Inflammatory macrophage treated with lipopolysaccharide for 1 hour (primary cell): ENCODE results near the gene PAQR6.

Experiments
- DNase-seq, 2 donors: peaks; one replicate each; pipeline ENCODE4 v3.0.0-alpha.2; 2020 to 2022

Gene PAQR6

DNA sequence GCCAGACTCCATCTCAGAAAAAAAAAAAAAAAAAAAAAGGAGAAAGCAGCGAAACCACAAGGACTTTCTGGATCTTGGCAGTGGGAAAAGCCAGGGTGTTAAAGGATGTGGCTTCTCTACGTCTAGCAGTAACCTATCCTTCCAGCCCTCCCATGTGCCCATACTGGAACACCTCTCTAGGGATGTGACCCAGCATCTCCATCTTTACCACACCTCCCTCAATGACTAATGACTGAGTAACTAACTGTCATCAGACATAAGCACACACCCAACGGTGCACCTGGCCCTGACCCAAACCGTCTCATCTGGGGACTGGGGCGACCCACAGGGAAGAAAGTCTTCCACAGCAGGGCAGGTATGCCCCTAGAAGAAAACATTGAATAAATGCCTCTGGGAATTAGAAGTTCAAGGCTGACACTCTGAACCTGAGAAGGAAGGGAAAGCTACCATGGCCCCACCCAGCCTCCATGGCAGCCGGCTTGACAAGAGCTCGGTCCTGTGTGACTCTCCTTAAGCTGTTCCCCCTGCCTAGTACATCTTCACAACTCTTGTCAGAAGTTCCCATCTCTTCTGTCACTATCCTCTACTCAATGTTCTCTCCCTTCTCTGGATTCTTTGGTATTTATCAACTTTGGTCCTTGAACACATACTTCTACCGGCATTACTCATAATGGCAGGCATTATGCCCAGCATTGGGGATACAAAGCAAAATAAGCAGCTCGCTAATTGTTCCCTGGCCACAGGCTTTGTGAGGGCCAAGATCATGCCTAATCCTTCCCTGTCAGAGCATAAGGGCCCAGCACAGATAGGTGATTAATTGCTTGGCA, 14.8 kb upstream of the PAQR6 start:
- DNase-seq, result no peak

DNA sequence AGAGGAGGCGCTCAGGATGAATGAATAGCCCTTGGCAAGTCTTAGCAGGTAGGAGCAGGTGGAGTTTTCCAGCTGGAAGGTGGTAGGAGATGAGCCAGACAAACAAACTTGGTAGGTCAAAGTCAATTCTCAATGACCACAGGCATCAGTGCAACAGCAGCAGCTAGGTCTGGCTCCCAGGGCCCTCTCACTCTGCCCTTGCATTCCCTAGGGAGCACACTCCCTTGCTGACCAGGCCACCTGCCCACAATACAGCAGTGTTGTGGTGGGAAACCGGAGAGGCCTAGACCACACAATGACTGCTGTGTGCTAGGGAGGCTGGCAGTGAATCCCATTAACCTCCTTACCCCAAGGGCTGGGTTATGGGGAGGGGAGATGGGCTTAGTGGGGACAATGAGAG, 13.0 kb upstream of the PAQR6 start:
- DNase-seq, result no peak

DNA sequence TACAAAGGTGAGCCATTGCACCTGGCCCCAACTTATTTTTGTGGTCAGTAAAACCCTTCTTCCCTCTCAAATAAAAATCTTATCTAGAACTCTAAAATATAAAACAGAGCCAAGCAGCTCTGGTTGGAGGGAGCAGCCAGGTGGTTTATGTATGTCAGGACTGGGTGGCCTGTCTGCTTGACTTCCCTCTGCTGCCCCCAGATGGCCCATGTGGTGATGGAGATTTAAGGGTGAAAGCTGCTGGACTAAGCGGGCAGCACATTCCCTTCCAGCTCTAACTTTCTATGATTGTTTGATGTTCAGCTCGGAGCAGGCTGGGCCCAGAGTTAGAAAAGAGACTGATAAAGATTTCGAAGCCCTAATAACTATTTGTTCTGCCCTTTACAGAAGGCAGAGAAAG, 11.9 kb upstream of the PAQR6 start:
- DNase-seq, result no peak

DNA sequence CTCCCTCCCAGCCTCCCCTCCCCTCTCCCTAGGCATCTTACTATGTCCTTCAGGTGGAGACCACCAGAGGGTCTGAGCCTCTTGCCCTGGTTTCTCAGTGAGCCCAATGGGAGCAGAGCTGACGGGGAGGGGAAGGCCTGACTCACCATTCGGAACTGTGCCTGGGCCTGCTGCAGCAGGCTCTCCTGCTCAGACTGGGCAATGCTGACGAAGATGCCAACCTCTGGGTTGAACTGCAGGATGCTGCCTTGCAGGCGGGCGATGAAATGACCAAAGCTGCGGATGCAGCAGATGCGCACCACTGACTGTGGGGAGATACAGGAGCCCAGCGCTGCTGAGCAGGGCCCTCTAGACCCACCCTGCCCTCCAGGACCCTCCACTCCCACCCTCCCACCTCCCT, 11.0 kb upstream of the PAQR6 start:
- no peak for DNase-seq

DNA sequence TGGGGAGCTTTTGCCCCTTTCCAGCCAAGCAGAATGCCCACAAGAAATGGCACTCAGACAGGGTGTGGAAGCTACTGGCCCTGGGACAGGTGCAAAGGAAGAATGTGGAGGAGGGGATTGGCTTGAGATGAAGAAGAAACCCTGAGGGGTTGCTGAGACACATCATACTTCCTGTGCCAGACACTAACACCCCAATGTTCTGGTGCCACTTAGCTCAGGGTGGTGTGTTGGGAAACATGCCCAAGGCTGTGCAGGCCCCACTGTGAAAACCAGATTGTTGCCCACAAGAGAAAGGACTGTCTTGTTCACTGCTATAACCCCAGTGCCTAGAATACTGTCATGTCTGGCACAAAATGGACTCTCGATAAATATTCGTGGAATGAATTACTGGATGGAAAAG, 9.9 kb upstream of the PAQR6 start:
- DNase-seq, result no peak

DNA sequence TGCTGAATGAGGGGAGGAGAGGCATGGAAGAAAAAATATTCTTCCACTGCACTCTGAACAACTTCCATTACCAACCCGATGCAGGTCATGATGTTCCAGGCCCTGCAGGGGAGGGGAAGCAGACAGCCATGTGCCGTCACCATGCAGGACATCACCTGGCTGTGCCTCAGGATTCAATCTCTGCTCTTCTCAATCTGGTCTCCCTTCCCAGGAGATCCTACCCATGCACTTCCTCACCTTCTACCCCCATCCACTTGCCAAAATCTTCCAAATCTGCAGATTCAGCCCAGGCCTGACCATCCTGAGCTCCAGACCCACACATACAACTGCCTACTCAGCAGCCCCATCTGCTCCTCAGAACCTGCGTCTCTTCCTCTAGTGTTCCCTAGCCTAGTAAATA, 5.8 kb upstream of the PAQR6 start:
- no peak for DNase-seq

DNA sequence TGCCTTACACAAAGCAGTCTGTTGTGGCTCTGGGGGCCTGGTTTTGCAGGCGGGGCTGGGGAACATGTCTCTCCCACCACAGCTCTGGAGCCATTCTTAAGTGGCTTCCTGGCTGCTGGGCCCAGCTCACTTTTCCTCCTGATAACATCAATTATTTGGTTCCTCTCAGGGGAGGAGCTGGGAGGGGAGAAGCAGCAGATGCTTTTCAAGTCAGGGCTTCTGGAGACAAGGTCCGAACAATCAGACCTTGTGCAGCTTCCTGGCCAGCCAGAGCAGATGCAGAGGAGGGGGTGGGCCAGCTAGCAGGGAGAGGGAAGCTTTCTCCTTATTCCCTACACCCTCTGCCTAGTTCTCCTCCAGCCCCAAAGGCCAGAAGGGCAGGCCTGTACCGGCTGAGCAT, 3.7 kb upstream of the PAQR6 start:
- DNase-seq, result no peak

DNA sequence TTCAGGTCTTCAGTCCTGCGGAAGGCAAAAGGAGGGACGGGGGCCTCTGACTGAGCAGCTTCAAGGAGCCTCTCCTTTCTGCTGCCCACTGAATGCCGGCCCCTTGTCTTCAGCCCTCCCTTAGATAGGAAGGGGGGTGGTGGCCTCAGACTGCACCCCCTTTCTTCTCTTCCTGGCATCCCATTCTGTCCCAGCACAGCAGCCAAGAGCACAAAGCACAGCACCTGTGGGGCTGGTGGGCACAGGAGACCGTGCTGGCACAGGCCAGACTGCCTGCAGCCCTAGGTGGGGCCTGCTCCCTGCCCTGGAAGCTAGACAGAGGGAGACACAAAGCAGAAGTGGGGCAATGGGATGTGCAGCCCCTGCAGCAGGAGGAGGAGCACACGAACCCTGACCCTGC, 1.7 kb upstream of the PAQR6 start:
- DNase-seq, result no peak

DNA sequence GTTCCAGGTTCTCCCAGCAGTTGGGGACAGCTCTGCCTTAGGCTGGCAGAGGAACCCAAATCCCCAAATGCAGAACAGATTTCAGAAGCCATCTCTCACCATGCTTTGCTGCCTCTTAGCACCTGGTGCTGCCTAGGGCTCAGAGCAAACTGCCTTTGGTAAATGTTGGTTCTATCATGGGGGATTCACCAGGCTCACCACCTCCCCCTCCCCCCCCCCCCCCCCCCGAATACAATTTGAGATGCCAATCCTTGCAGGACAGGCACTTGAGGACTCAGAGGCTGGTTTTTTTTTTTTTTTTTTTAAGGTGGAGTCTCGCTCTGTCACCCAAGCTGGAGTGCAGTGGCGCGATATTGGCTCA, 447 bp upstream of the PAQR6 start:
- no peak for DNase-seq

DNA sequence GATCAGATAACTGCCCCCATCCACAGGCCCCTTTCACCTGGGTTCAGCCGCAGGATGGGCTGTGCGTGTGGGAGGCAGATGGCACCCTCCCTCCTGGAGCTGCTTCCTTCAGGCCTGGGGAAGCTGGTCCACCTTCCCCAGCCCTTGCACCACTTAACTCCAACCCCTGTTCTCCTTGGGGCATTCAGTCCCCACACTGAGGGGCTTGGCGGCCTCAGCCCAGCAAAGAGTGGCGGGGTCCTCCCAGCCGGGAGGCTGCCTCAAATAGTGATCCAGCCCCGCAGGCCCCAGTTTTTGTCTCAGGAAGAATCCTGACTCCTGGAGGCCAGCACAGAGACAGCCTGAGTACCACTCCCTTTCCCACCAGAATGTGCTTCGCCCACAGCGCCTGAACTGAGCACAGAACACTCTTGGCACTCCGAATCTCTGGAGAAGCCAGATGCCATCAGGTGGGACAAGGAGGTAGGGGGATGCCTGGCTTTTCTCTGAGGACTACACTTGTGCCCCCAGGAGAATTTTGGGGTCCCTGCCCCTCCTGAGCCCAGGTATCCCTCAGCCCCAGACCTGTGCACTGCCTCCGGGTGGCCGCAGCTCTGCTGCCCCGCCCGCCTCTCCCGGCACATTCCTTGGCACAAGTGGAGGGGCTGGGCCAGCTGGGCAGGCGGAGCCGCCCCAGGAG, 936 bp downstream of the PAQR6 start:
- no peak for DNase-seq

DNA sequence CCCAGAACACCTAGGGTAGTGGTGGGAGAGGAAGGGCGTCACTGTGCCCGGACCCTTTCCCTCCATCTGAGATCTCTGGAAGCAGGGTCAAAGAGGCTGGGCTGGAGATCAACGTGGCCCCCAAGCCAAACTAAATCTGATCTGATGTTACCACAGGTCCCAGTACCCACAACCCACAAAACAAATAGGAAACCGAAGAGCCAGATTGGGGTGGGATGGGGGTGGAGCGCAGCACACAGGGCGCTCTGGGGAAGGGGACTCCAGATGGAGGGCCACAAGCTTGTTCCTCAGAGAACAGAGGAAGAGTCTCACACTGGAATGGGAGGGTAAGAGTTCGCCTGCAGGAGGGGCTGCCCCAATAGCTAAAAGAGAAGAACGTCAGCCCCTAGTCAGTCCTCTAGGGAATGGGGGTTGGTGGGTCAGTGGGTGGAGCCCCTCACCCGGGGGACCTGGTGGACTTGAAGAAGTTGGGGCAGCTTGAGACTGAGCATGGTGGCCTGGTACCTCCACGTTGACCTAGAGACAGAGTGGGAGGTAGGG, 1.5 kb downstream of the PAQR6 start:
- no peak for DNase-seq

DNA sequence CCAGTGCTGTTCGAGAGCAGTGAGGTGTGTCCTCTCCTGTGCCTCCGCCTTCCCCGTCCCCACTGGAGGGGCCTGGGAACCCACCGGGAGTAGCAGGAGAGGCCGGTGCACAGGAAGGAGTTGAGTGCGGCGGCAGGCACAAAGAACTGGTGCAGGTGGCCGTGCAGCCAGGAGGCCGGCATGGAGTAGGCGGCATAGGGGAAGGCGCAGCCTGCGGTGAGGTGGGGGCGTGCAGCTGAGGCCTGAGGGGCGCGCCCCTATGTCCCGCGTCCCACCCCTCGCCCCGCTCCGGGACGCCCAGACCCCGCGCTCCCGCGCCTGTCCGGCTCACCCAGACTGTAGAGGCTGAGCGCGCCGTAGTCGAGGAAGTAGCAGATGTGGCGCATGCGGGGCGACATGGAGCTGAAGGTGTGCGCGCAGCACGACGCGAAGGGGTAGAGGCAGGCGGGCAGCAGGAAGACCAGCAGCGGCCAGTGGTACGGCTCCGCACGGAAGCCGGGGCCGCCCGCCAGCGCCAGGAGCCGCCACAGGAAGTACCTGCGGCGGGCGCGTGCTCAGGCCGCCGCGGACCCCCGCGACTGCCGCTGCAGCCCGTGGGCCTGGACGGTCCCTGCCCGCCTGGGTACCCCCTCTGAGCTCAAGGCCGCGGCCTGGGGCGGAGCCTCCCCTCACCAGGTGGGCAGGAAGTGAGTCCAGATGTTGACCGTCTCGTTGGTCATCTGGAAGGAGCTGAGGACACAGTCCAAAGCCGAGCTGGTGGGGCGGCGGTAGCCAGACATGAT, 2.2 kb downstream of the PAQR6 start:
- no peak for DNase-seq

DNA sequence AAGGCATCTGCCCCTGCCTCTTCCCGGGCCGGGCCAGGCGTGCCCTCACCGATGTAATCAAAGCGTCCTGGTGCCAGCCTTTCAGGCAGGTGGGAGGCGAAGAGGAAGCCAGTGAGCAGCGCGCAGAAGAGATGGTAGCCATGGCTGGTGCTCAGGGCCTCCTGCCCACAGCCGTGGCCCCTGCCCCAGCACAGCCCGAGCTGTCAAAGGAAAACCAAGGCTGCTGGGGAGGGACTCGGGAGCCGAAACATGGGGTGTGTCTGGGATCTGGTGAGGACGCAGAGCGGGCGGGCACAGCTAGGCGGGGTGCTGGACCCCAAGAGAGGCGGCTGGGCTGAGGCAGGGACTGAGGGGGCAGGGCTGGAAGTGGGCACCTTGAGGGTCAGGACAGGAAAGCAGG, 3.1 kb downstream of the PAQR6 start:
- DNase-seq, result no peak

DNA sequence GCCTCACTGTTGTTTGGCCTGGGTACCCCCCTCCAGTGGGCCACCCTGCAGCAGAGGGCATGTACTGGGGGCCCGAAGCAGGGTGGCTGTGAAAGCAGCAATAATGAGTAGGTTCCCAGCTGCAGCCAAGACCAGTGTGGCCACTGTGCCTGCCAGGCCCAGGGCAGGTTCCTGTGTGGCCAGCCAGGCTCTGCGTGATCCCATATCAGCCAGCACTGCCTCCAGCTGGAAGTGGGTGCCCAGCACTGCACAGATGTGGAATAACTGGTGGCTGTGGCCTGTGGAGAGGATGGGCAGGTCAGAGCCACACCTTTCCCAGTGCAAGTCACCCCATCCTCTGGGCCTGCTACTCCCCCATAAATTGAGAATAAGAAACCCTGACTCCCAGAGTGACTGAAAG, 3.7 kb downstream of the PAQR6 start:
- DNase-seq, result no peak

DNA sequence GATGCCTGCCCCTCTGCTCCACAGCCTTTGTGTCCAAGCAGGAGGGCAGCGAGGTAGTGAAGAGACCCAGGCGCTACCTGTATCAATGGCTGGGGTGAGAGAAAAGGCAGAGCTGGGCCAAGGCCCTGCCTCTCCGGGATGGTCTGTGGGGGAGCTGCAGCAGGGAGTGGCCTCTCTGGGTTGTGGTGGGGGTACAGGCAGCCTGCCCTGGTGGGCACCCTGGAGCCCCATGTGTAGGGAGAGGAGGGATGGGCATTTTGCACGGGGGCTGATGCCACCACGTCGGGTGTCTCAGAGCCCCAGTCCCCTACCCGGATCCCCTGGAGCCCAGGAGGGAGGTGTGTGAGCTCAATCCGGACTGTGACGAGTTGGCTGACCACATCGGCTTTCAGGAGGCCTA, 5.1 kb downstream of the PAQR6 start:
- no peak for DNase-seq

DNA sequence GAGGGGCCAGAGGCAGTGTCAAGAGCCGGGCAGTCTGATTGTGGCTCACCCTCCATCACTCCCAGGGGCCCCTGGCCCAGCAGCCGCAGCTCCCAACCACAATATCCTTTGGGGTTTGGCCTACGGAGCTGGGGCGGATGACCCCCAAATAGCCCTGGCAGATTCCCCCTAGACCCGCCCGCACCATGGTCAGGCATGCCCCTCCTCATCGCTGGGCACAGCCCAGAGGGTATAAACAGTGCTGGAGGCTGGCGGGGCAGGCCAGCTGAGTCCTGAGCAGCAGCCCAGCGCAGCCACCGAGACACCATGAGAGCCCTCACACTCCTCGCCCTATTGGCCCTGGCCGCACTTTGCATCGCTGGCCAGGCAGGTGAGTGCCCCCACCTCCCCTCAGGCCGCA, 5.9 kb downstream of the PAQR6 start, which contains the start of gene BGLAP:
Gene BGLAP, plus strand, starts transcription at position 259 of the 400 bp plus-strand sequence. Its CDS starts 48 bp downstream, at position 307.
- DNase-seq, result no peak

DNA sequence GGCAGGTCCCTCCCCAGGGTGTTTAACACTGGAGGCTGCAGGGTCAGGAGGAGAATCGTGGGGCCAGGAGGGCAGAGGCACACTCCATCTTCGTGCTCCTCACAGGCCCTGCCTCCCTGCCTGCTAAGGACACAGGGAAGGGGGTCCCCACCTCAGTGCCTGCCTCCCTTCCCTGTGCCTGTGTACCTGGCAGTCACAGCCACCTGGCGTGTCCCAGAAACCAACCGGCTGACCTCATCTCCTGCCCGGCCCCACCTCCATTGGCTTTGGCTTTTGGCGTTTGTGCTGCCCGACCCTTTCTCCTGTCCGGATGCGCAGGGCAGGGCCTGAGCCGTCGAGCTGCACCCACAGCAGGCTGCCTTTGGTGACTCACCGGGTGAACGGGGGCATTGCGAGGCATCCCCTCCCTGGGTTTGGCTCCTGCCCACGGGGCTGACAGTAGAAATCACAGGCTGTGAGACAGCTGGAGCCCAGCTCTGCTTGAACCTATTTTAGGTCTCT, 6.5 kb downstream of the PAQR6 start:
- peak in 1 of 2 donors; percentile 18 for DNase-seq

DNA sequence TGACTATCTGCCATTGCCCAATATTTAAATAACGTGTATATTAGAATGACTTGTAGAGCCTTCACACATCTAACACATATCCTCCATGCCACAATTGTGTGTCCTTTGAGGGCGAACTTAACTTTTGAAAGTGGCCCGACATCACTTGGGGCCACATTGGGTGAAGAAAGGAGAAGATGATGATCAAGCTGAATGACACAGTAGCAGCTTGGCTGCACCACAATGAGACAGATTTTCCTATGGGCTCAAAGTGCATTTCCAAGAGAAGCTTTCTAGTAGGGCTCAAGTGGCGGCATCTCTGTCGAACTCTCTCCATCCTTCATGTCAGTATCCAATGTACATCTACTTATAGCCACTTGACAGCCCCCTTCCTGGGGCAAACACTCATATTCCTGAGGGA, 9.6 kb downstream of the PAQR6 start:
- DNase-seq, result no peak

DNA sequence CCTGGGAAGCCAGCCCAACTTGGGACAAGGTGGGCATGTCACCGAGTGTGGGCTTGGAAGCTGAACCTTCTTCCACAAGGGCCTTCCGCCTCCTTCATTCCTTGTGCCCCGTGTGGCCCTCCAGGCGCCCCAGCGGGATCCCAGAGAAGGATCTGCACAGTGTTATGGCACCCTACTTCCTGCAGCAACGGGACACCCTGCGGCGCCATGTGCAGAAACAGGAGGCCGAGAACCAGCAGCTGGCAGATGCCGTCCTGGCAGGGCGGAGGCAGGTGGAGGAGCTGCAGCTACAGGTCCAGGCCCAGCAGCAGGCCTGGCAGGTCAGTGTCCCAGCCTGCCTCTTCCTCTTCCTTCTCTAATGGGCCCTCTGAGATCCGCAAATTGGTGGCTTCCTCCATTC, 11.7 kb downstream of the PAQR6 start:
- DNase-seq, result no peak

DNA sequence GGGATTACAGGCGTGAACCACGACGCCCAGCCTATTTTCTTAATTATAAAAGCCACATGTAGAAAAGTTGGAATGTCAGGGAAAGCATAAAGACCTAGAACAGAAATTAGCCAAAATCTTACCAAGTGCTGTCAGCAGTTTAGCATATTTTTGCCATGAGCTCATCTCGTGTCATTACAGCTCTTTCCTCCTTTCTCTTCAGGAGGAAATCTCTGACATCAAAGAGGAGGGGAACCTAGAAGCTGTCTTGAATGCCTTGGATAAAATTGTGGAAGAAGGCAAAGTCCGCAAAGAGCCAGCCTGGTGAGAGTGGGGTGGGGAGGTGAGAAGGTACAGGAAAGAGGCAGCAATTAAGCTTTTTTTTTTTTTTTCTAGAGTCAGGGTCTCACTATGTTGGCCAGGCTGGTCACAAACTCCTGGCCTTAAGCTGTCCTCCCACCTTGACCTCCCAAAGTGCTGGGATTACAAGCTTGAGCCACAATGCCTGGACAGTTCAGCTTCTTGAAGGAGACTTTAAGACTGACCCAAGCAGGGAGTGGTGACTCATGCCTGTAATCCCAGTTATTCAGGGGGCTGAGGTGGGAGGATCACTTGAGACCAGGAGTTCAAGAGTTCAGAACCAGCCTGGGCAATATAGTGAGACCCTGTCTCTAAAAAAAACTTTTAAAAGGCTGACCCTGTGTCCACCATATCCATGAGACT, 14.3 kb downstream of the PAQR6 start:
- no peak for DNase-seq

DNA sequence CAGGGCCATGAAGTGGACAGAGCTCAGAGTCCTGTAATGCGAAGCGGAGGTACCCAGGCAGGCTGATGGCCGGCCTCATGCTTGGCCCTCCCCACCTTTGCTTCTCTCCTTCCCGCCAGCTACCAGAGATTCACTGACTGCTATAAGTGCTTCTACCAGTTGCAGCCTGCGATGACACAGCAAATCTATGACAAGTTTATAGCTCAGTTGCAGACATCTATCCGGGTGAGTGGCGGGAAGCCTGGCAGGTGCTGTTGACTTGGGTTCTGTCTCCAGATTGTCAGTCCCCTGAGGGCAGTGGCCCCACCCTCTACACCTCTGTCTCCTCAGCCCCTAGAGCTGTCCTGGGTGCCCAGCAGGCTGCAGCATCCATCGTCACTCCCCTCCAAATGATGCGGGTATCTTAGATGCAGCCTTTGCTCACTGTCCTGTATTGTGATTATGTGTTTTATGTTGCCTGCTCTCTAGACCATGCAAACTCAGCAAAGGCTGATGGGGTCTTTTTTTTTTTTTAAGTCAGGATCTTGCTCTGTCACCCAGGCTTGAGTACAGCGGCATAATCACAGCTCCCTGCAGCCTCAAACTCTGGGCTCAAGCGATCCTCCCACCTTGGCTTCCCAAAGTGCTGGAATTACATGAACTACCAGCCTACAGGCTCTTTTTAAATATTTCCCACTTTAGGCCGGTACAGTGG, 15.5 kb downstream of the PAQR6 start:
- no peak for DNase-seq

DNA sequence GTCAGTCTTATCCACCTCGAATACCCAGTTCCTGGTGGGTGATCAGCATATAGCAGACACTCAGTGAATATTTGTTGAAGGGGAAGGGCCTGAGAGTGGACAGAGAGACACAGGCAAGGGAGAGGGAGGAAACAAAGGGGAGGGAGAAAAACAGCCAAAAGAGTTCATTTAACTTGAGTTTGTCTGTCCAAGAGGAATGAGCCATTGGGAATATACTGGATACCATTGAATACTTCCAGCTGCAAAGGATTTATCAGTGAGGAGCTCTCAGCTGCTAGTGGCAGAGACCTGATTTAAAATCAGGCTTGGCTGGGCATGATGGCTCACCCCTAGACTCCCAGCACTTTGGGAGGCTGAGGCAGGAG, 17.4 kb downstream of the PAQR6 start:
- no peak for DNase-seq
